Kidney epithelial cell (primary cell): ENCODE results near the gene SYNDIG1. TPM values are rescaled to one million over a fixed set of nuclear protein-coding genes. Genes with fewer than 3 reads are reported as not detected.

Experiments
- DNase-seq: peaks from one replicate; pipeline ENCODE4 v3.0.0-alpha.2; 2010; ENCODE audit warnings: low read depth
- H3K27me3 ChIP-seq: 2 replicates; pipeline ENCODE4 v1.6.0; 2011; ENCODE audit warnings: low read length; ENCODE audit not compliant: control insufficient read depth, insufficient read depth
- H3K36me3 ChIP-seq: 2 replicates; pipeline ENCODE4 v1.5.1; 2011; ENCODE audit warnings: low read length; ENCODE audit not compliant: control insufficient read depth, insufficient read depth
- H3K4me3 ChIP-seq: 2 replicates; pipeline ENCODE4 v1.5.1; 2011; ENCODE audit warnings: low read depth, mild to moderate bottlenecking, control low read depth, low read length
- total RNA-seq: library from RNA; depleted of rRNA; stranded (reverse); fragments of >200 nt; gene quantifications from 2 replicates; pipeline ENCODE4 v1.2.3, GENCODE V29; 2015
- TF ChIP-seq, protein P1 (sequence below): IDR thresholded peaks from 2 replicates; pipeline ENCODE4 v1.5.1; 2011; ENCODE audit warnings: mild to moderate bottlenecking, moderate library complexity, low read length, control low read depth, inconsistent platforms; ENCODE audit not compliant: insufficient read depth, poor library complexity, severe bottlenecking

SYNDIG1 gene
- total RNA-seq, 1 donor from 2014 or later: 0.67 TPM

DNA sequence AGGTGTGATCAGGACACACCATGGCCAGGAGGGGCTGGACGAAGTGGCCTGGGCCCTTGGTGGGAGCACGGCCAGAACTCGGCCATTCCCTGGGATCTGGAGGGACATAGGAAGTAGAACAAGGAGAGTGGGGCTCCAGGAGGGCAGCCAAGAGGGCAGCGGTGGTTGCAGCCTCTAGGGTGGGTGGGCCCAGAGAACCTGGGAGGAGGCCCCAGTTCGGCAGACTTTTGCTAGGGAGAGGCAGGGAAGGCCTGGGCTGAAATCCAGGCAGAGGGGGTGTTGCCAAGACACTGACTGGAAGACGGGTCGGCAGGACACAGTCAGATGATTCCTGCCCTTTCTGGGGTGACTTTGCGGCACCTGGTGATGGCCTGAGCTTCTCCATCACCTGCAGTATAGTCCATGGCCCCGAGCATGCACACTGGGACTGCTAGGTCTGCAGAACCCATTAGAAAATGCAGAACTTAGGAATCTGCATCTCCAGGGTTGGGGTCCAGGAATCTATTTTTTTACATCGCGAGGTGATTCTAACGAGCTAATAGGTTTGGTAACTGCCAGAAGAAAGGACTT lies 224.8 kb downstream of the SYNDIG1 start:
- no peak for DNase-seq
- no peak overlapping the region for H3K4me3 ChIP-seq
- H3K36me3 ChIP-seq: no peaks in the 10 kb centered on the region
- TF ChIP-seq, protein P1, sequence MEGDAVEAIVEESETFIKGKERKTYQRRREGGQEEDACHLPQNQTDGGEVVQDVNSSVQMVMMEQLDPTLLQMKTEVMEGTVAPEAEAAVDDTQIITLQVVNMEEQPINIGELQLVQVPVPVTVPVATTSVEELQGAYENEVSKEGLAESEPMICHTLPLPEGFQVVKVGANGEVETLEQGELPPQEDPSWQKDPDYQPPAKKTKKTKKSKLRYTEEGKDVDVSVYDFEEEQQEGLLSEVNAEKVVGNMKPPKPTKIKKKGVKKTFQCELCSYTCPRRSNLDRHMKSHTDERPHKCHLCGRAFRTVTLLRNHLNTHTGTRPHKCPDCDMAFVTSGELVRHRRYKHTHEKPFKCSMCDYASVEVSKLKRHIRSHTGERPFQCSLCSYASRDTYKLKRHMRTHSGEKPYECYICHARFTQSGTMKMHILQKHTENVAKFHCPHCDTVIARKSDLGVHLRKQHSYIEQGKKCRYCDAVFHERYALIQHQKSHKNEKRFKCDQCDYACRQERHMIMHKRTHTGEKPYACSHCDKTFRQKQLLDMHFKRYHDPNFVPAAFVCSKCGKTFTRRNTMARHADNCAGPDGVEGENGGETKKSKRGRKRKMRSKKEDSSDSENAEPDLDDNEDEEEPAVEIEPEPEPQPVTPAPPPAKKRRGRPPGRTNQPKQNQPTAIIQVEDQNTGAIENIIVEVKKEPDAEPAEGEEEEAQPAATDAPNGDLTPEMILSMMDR: no peak
- peaks cover 9% of the 10 kb centered on the region for H3K27me3 ChIP-seq

GRCh38 chr20:24694727-24695528 lies 225.5 kb downstream of the SYNDIG1 start:
- Histone ChIP-seq H3K36me3 (no peaks in the 10 kb centered on the region), H3K4me3 (no peak overlapping the region), H3K27me3 (peaks cover 9% of the 10 kb centered on the region)
- TF ChIP-seq, protein P1: no peak
- no peak for DNase-seq

DNA sequence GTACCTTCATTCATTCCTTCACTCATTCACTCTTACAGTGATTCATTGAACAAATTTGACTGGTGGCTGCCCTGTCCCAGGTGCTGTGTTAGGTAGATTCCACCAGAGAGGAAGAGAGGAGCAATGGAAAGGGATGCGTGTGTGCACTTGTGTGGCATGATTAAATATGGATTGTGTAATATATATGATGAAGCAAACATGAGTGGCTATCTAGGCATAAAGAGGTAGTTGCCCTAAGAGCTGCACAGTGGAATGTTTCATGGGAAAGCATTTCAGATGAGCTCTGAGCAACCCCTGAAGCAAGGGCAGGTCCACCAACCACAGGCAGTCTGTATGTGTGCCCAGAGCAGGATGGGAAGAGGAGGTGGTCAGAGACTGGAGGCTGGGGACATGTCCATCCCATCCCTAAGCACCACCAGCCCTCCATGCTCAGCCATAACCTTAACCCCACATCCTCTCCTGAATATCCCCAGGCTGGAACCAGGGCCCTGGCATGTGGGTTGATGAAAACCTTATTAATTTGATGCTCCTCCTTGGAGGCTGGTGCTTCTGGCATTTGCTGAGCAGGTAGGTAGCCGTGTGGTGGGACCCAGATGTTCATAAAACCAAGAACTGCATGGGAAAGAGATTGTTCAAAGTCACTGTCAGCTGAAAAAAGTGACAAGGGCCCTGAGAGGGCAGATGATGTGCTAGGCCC lies 226.2 kb downstream of the SYNDIG1 start:
- no peaks in the 10 kb centered on the region for H3K36me3 ChIP-seq
- TF ChIP-seq, protein P1: no peak
- H3K4me3 ChIP-seq: no peak overlapping the region
- DNase-seq: no peak
- H3K27me3 ChIP-seq: peaks cover 9% of the 10 kb centered on the region

DNA sequence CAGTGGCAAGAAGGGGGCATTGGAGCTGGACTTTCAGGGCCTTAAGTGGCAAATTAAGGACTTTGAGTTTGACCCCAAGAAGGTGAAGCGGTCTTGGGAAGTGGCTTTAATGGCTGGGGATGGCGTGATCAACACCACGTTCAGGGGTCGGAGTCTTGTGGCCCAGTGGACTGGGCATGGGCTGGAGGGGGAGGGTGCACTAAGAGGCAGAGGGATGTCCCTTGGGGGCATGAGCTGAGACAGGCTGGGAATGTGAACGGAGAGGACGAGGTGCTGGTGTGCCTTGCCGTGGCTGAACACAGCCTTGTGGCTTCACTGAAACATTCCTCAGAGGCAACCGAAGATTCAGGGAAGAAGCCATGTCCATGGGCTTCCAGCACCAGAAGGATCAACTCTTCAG lies 227.0 kb downstream of the SYNDIG1 start:
- TF ChIP-seq, protein P1: no peak
- no peak for DNase-seq
- H3K27me3 ChIP-seq: peaks cover 9% of the 10 kb centered on the region
- no peak overlapping the region for H3K4me3 ChIP-seq
- no peaks in the 10 kb centered on the region for H3K36me3 ChIP-seq

DNA sequence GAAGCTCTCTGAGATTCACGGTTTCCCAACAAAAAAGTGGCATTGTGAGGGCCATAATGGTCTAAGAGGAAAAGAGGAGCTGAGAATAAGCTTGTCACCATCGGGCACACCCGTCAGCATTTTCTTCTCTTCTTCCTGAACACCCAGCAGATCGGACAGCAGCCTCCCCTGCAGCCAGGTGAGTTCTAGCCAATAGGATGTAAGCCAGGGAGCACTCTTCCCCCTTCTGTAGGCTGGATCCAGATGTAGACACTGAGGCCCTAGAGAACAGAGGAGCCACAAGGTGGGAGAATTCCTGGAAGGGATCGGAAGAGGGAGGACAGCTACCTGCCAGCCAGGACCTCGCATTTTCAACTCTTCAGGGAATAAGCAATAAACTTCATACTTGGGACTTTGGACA lies 228.0 kb downstream of the SYNDIG1 start:
- DNase-seq: no peak
- Histone ChIP-seq H3K36me3 (no peaks in the 10 kb centered on the region), H3K27me3 (peaks cover 7% of the 10 kb centered on the region), H3K4me3 (no peak overlapping the region)
- TF ChIP-seq, protein P1: no peak
